ENCODE results near the gene EPHB2. TPM values are rescaled to one million over a fixed set of nuclear protein-coding genes. Genes with fewer than 3 reads are reported as not detected.

The EPHB2 gene
- total RNA-seq, 6 experiments from 2014 or later: 13.1 to 36.4 (median 30.9) TPM

GRCh38 chr1:22922640-22923039, 212.0 kb downstream of the EPHB2 start:
- Mint-ChIP-seq H3K9me3 (peaks cover 19% of the 10 kb centered on the region), H3K4me1 (ENCODE audit: low read depth) (peaks cover 13% of the 10 kb centered on the region), H3K36me3 (ENCODE audit: low read depth) (peaks cover 5% of the 10 kb centered on the region; the same call in 1 of the 2 replicates), H3K27ac (no peak overlapping the region), H3K27me3 (ENCODE audit: insufficient read depth) (peaks cover 18% of the 10 kb centered on the region), H3K4me3 (no peak overlapping the region)
- no peak for TF ChIP-seq CTCF (IDR thresholded peaks at IDR 0.05)
- DNase-seq: no peak

GRCh38 chr1:22925111-22925510, 214.5 kb downstream of the EPHB2 start:
- H3K36me3 Mint-ChIP-seq (ENCODE audit: low read depth): peaks cover 5% of the 10 kb centered on the region; the same call in 1 of the 2 replicates
- DNase-seq: no peak
- H3K4me3 Mint-ChIP-seq: no peak overlapping the region
- peaks cover 19% of the 10 kb centered on the region for H3K9me3 Mint-ChIP-seq
- H3K27me3 Mint-ChIP-seq (ENCODE audit: insufficient read depth): peaks cover 27% of the 10 kb centered on the region
- TF ChIP-seq CTCF (IDR thresholded peaks at IDR 0.05): no peak
- peaks cover 12% of the 10 kb centered on the region for H3K4me1 Mint-ChIP-seq (ENCODE audit: low read depth)
- H3K27ac Mint-ChIP-seq: no peak overlapping the region

- H3K9me3 Mint-ChIP-seq: no peaks in the 10 kb centered on the region; the same call in 1 of the 2 replicates
- no peaks in the 10 kb centered on the region for H3K36me3 Mint-ChIP-seq (ENCODE audit: low read depth)
- H3K4me1 Mint-ChIP-seq (ENCODE audit: low read depth): peaks cover 6% of the 10 kb centered on the region
- H3K27me3 Mint-ChIP-seq (ENCODE audit: insufficient read depth): peaks cover 43% of the 10 kb centered on the region
- DNase-seq: peak; percentile 12
- peak; percentile 88 for TF ChIP-seq CTCF (IDR thresholded peaks at IDR 0.05)
- no peak overlapping the region for H3K27ac Mint-ChIP-seq
- no peak overlapping the region for H3K4me3 Mint-ChIP-seq
Observed at GRCh38 chr1:22930240-22930912, 219.7 kb downstream of the EPHB2 start.

- Mint-ChIP-seq H3K36me3 (ENCODE audit: low read depth) (no peaks in the 10 kb centered on the region), H3K9me3 (peaks cover 5% of the 10 kb centered on the region; the same call in 1 of the 2 replicates), H3K27ac (no peak overlapping the region), H3K27me3 (ENCODE audit: insufficient read depth) (peaks cover 36% of the 10 kb centered on the region), H3K4me1 (ENCODE audit: low read depth) (0 out of 2 replicates have a peak, but pooled peaks cover 4% of the 10 kb centered on the region), H3K4me3 (no peak overlapping the region)
- DNase-seq: no peak
- TF ChIP-seq CTCF (IDR thresholded peaks at IDR 0.05): no peak
Observed at GRCh38 chr1:22932803-22933470, 222.3 kb downstream of the EPHB2 start.

- peaks cover 12% of the 10 kb centered on the region for H3K9me3 Mint-ChIP-seq
- TF ChIP-seq CTCF (IDR thresholded peaks at IDR 0.05): no peak
- peaks cover 3% of the 10 kb centered on the region for H3K36me3 Mint-ChIP-seq (ENCODE audit: low read depth)
- H3K27ac Mint-ChIP-seq: no peak overlapping the region
- no peaks in the 10 kb centered on the region for H3K4me1 Mint-ChIP-seq (ENCODE audit: low read depth)
- peaks cover 32% of the 10 kb centered on the region for H3K27me3 Mint-ChIP-seq (ENCODE audit: insufficient read depth)
- no peak overlapping the region for H3K4me3 Mint-ChIP-seq
- no peak for DNase-seq
Observed at GRCh38 chr1:22935433-22935832, 224.8 kb downstream of the EPHB2 start.
